HG03139 (cell line): ENCODE results near the gene LSM14A.
"Not testable (repeated sequence)": the region's sequence is repeated elsewhere in the genome, so short reads cannot be mapped to it uniquely, and the experiment has no call there.

Experiments
- ATAC-seq: cut with Tn5 transposase; IDR thresholded peaks from one replicate; pipeline ENCODE4 v1.9.1; 2021; ENCODE audit not compliant: unreplicated experiment

The LSM14A gene

DNA sequence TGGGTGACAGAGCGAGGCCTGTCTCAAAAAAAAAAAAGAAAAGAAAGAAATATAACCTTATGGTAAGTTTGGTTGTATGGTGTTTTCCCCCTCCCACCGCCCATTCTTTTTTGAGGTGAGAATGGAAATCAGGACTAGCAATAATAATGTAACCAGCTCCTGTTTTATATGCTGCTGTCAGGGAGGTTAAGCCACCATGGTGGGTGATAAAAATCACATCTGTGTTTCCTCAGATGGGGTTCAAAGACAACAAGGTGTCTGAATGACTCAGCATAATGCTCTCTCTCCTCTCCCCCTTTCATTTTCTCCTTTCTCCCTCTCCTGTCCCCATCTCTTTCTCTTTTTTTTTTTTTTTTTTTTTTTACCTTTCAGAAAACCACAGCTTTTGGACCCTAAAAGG, 53.7 kb downstream of the LSM14A start:
- no peak for ATAC-seq

DNA sequence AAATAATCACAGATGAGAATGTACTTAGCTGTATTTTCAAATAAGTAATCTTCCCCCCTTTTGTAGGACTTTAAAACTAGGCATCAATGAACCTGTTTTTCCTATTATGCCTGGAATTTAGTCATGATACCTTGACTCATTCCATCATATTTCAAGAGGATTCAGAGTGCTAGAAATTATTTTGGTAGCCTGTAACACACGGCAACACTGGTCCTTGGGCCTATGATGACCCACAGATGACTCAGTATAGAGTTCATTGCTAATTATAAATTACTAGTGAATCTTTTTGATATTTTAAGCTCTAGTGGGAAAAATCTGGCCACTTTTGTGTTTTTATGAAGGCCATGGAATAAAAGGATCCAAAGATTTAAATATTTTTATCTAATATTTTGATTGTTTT, 56.0 kb downstream of the LSM14A start:
- no peak for ATAC-seq

DNA sequence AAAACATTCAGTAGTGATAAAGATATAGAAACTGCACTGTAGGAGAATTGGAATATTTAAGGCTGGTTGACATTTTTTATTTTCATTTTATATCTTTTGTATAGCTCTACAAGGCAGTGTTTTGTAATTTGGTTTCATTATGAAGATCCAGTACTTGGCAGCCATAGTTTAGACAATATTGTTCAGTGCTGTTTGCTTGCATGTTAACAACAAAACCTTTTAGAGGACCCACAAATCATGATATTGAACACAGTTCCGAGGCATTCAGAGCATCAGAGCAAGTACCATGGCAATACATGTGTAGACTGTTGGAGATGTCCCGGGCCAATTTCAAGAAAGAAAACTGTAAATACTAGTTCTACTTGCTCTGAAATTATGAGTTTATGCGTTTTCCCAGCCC, 56.5 kb downstream of the LSM14A start:
- no peak for ATAC-seq

DNA sequence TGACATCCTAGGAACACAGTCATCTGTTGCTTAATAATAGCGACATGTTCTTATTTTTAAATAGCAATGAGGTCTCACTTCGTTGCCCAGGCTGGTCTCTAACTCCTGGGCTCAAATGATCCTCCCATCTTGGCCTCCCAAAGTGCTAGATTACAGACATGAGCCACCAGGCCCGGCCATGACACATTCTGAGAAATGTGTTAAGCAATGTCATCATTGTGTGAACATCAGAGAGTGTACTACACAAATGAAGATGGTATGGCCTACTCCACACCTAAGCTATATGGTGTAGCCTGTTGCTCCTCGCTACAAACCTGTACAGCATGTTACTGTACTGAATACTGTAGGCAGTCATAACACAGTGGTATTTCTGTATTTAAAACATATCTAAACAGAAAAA, 57.4 kb downstream of the LSM14A start:
- no peak for ATAC-seq

DNA sequence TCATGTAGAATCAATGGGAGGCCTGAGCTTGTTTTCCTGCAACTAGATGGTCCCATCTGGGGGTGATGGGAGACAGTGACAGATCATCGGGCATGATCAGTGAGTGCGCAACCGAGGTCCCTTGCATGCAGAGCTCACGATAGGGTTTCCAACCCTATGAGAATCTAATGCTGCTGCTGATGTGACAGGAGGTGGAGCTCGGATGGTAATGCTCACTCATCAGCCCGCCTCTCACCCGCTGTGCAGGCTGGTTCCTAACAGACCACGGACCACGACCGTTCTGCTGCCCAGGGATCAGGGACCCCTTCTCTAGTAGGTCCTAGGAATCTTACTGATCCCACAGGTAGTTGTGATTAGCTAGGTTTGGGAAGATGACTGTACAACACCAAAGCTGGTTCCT, 58.5 kb downstream of the LSM14A start:
- no peak for ATAC-seq

DNA sequence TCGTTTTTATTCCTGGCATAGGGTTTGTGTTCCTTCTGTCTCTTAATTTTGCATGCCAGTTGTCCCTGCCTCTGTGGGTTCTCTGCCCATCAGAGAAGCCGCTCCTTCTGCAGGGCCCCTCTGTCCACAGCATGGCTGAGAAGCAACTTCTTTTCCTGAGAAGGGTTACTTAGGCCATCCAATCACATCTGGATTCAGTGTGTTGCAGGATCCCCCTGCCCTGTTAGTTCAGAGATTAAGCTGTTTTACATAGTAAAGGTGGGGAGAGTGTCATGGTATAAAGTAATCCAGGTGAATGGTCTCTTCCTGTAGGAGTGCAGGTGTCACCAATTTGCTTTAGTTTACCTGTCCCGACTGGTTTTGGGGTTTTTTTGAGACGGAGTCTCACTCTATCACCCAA, 59.1 kb downstream of the LSM14A start:
- ATAC-seq = no peak

DNA sequence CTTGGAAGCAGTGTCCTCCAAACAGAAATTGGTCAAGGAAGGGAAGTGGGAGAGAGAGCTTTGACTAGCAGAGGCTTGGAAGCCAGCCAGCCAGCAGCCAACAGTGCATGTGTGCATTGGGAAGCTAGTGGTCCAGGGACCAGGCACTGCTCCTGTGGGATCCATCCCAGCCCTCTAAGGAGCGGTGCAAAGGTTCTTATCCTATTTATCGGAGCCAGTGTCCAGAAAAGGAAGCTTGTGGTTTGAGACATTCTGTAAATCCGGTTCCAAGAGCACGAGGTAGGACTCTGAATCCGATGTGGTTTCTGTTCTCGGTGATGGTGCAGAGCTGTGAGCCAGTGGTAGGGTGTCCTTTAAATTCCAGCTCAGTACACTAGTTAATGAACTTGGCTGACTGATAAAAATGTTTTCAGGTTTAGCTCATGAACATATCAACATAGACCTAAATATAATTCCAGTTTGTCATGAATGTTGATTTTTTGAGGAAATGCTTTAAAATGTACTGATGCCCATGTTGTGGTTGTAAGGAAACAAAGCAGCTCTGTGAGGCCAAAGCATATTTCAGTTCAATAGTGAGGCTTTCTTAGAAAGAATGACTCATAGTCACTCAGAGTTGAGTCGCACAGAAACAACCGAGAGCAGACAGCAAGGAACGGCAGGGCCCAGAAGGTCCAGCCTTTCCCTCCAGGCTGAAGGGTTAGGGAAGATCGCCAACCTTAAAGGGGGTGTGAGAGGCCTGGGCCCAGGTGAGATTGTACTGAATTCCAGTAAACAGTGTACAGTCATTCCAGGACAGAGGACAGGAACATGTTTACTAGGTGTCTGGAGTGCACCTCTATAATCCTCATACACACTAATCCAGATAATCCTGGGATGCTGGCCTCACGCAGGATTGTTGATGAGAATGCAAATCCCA, 60.5 kb downstream of the LSM14A start:
- no peak for ATAC-seq

DNA sequence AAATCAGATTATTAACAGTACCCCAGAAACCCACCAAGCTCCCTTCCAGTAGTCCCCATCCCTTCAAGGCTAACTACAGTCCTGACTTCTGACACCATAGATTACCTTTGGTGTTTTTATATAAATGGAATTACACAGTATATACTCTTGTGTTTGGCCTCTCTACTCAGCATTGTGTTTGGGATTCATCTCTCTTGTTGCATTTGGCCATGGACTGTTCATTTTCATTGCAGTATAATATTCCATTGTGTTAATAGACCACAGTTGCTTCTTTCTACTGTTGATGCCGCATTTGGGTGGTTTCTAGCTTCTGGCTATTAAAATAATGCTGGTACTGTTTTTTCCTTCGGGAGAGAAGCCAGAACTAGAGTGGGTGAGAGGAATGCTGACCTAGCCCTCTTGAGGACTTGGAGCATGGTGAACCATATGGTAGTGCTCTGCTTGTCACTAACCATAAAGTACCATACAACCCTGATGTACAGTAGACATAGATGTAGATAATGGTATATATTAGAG, 63.2 kb downstream of the LSM14A start:
- no peak for ATAC-seq

DNA sequence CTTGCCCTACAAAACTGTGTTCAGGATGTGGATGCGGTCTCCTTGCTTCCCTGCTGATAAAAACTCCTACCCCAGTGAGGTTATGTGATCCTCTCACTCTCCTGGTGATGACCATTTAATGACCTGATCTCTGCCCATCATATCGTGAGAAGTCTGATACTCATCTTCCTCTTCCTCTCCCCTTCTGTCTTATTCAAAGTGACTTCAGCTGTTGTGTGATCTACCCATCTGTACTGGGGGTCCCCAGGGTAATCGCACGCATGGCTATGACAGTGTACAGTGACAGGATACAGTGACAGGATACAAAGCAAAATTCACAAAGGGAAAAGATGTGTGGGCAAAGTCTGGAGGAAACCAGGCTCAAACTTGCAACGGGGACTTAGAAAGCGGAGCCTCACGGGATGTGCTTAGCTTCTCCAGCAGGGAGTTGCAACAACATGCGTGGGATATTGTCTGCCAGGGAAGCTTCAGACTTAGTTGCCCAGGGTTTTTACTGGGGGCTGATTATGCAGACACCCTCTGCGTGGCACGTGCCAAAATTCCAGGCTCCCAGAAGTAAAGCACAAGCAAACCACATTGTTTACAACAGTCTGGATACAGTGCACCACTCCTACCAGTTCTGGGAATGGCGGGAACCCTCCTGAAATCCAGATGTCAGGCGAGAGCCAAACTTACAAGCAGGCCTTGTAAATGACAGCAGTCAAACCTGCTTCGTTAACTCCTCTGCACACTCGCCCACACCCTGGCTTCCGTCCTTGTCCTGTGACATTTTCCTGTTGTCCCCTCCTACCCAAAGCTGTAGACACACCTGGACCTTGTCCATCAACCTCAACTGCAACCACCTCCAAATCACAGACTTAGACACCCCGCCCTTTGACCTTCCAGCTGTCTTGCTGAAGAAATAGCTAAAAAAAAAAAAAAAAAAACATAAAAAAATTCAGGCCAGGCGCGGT, 64.0 kb downstream of the LSM14A start:
- ATAC-seq = no peak

DNA sequence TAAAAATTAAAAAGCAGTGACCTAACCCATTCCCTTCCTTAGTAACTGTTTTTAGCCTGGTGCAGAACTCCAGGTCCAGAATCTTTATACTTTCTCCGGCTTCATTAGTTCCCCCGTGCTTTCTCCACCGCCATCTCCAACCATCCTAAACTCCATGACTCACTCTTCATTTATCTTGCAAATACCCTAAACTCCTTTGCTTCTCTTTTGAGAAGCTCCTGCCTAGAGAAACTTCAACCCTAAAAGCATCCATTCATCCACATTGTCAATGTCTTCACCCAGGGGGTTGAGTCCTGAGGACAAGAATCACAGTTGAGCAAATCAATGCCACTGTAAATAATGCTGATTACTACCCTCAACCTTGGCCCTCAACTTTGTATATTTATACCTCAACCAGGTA, 65.0 kb downstream of the LSM14A start:
- ATAC-seq = no peak

DNA sequence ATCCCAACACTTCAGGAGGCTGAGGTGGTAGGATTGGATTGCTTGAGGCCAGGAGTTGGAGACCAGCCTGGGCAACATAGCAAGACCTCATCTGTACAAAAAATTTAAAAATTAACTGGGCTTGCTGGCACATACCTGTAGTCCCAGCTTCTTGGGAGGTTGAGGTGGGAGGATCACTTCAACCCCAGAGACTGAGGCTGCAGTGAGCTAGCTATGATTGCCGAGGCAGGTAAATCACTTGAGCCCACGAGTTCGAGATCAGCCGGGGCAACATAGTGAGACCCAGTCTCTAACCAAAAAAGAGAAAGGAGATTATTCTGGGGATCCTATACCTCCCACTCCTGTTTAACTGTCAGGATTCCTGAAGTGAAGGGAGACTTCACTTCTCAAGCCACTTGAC, 65.6 kb downstream of the LSM14A start:
- ATAC-seq = no peak

DNA sequence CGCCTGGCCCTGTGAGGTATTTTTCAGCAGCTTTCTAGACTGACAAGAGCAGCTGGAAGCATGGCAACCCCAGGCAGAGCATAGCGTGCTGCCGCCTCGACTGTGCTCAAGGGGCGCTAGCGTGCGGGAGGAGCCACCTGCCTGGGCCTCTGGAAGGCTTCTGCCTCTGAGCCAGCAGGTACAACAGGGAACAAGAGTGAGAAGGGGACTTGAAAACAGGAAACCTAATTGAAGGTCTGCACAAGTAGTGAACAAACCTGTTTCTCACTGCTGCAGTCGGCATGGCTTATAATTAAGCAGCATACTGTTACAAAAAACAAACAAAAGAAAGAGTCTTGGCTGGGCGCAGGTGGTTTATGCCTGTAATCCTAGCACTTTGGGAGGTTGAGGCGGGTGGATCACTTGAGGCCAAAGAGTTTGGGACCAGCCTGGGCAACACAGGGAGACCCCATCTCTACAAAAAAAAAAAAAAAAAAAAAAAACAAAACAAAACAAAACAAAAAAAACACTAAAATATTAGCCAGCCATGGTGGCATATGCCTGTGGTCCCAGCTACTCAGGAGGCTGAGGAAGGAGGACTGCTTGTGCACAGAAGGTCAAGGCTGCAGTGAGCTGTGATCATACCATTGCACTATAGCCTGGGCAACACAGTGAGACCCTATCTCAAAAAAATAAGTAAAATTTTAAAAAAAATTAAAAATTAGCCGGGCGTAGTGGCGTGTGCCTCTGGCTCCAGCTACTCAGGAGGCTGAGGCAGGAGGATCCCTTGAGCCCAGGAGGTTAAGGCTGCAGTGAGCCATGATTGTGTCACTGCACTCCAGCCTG, 69.4 kb downstream of the LSM14A start:
- no peak for ATAC-seq

DNA sequence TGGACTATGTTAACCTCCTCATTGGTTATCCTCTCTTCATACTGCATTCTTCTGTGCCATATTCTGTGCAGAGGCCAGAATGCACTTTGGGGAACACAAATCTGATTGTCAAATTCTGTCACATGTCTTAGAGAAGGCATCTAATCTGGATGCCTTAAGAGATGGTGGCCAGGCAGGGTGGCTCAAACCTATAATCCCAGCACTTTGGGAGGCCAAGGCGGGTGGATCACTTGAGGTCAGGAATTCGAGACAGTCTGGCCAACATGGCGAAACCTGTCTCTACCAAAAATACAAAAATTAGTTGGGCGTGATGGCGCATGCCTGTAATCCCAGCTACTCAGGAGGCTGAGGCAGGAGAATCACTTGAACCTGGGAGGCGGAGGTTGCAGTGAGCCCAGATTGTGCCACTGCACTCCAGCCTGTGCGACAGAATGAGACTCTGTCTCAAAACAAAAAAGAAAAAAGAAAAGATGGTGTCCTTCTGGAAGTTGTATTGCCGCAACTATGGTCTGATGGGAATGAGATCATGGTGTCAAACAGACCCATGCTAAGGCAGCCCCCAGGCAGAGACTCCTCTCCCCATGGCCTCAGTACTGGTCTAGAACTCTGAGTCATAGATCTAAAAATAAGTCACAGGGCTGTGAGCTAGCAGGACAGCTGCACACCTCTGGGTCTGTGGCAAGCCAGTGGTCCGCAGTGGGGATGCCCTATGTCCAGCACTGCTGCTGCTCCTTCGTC, 71.0 kb downstream of the LSM14A start:
- not testable (repeated sequence) for ATAC-seq

DNA sequence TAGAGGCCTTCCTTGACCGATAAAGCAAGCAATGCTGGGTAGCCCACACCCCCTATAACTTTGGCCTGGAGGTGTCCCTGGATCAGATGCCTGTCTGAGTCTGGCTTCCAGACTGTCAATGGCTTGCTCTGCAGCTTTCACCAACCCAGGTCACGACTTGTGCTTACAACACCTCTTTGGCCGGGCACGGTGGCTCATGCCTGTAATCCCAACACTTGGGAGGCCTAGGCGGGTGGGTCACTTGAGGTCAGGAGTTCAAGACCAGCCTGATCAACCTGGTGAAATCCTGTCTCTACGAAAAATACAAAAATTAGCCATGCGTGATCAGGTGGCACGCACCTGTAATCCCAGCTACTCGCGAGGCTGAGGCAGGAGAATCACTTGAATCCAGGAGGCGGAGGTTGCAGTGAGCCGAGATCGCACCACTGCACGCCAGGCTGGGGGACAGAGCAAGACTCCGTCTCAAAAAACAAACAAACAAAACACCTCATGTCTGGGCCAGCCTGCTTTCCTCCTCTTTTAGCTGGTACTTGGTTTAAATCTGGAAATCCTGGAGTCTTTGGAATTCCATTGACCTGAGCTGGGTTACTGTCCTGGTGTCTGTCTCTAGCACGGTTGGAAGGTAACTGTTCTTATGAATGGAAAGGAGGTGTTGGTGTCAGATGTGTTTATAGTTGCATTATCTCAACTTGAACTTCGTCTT, 71.7 kb downstream of the LSM14A start:
- no peak for ATAC-seq

DNA sequence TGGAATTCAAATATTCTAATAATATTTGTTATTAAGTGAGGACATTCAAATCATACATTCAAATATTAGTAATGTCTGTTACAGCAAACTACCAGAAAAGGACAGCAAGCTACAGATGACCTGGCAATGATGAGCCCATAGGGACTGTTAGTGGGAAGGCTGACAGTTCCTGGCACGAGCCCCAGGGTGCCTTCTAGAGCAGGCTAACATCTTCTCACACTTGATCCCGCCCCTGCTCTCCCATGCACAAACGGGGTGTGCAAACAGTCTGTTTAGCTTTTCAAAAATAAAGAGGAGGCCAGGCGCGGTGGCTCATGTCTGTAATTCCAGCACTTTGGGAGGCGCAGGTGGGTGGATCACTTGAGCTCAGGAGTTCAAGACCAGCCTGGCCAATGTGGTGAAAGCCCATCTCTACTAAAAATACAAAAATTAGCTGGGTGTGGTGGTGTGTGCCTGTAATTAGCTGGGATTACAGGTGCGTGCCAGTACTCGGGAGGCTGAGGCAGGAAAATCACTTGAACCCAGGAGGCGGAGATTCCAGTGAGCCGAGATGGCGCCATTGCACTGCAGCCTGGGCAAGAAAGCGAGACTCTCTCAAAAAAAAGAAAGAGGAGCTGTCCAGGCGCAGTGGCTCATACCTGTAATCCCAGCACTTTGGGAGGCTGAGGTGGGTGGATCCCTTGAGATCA, 72.5 kb downstream of the LSM14A start:
- ATAC-seq = no peak

DNA sequence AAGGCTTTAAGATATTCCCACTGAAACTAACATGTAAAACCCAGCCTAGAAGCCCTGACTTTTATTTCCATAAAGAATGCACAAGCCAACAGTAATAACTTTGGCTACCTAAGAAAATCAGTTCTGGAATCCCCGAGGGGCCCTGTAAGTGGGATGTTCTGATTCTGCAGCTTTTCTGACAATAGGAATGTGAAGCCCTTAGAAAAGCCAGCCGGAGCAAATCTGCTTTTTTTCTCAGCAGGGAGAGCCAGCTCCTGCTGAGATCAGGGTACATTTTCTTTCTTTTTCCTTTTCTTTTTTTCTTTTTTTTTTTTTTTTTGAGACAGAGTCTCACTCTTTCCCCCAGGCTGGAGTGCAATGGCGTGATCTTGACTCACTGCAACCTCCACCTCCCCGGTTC, 74.0 kb downstream of the LSM14A start:
- no peak for ATAC-seq

DNA sequence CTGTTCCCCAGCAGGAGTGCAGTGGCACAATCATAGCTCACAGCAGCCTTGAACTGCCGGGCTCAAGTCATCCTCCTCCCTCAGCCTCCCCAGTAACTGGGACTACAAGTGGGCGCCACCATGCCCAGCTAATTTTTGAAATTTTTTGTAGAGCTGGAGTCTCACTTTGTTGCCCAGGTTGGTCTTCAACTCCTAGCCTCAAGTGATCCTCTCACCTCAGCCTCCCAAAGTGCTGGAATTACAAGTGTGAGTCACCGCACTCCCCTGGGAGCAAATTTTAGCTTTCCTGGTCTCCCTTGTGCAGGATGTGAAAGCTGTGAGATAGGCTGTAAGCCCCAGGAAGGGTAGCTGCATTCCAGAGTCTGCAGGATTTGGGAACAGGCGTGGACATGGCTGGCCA, 76.6 kb downstream of the LSM14A start:
- no peak for ATAC-seq

DNA sequence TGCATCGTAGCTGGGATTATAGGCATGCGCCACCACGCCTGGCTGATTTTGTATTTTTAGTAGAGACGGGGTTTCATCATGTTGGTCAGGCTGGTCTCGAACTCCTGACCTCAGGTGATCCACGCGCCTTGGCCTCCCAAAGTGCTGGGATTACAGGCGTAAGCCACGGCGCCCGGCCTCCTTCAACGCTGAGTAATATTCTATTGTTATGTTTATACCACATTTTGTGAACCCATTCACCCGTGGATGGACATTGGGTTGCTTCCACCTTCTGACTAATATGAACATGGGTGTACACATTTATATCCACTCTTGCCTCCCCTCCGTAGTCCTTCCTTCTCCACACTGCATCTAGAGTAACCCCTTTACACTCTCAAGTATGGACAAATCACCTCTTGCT, 80.9 kb downstream of the LSM14A start:
- ATAC-seq = not testable (repeated sequence)

DNA sequence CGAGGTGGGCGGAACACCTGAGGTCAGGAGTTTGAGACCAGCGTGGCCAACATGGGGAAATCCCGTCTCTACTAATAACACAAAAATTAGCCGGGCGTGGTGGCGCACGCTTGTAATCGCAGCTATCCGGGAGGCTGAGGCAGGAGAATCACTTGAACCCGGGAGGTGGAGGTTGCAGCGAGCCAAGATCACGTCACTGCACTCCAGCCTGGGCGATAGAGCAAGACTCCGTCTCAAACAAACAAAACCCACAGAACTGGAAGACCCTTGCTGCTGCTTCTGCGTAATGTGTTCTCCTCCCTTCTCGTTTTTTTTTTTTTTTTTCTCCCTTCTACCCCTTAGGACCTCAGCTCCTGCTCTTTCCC, 81.4 kb downstream of the LSM14A start:
- ATAC-seq = not testable (repeated sequence)
